ENCODE results near the gene HK1.
"Not testable (repeated sequence)": the region's sequence is repeated elsewhere in the genome, so short reads cannot be mapped to it uniquely, and the experiment has no call there.

Gene HK1

DNA sequence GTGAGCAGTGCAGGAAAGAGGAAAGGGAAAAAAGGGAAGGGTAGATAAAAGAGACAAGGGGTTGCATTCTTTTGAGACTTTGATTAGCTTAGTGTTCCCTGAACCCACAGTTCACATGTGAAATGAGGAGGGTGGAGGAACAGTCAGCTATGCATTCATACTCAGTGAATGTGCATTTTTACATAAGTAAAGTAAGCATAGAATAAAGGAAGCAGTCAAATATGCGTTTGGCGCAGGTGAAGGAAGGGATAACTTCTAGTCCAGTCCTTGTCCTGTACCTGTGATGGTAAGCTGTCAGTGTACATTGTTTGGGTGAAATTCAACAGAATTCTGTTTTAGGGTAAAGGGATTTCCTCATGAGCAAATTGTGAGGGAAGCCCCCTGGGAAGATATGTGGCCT lies 28.1 kb downstream of the HK1 start:
- in situ Hi-C loops (cut with HindIII; ENCODE audit: low sequenced_read_pairs) = no loop called here

DNA sequence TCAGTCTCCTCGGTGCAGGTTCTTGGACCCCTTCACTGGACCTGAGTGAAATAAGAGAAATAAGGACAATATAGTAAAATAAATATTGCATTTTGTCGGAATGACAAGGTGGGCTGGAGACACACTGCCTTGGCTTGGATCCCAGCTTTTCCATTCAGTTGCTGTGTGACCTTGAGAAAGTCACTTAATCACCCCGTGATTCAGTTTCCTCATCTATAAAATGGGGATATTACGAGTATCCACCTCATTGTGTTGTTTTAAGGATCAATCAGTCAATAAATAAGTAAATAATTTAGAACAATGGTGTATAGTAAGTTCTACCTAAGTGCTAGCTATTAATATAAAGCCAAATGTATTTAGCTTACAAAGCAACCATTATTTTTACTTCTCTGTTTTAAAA lies 29.1 kb downstream of the HK1 start:
- in situ Hi-C loops (cut with HindIII; ENCODE audit: low sequenced_read_pairs) = no loop called here

DNA sequence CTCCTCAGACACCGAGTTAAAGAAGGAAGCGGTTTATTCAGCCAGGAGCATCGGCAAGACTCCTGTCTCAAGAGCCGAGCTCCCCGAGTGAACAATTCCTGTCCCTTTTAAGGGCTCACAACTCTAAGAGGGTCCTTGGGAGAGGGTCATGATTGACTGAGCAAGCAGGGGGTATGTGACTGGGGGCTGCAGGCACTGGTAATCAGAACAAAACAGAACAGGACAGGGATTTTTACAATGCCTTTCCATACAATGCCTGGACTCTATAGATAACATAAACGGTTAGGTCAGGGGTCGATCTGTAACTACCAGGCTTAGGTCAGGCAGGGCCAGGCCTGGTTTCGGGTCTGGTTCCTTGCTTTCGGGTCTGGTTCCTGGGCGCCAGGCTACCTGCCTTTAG lies 30.0 kb downstream of the HK1 start:
- in situ Hi-C loops (cut with HindIII; ENCODE audit: low sequenced_read_pairs) = not testable (repeated sequence)

DNA sequence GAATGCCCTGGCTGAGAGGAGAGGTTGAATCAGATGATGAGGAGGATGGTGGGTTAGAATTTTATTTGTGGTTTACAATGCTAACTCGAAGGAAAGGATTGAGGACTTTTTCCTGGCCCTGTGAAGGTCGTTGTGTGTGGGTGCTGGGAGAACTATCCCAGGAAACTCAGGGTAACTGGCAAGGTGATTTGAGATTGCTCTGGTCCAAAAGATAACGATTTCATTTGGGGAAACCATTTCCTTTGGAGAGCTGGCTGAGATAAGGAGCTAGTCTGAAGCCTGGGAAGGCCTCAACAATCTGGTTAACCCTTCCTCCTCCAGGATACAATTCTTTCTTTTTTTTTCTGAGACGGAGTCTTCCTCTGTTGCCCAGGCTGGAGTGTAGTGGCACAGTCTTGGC lies 33.0 kb downstream of the HK1 start:
- in situ Hi-C loops (cut with HindIII; ENCODE audit: low sequenced_read_pairs) = loop anchor here (10.0 kb wide), 1 partner anchor 53 kb away; no protein-coding TSS in a partner anchor

DNA sequence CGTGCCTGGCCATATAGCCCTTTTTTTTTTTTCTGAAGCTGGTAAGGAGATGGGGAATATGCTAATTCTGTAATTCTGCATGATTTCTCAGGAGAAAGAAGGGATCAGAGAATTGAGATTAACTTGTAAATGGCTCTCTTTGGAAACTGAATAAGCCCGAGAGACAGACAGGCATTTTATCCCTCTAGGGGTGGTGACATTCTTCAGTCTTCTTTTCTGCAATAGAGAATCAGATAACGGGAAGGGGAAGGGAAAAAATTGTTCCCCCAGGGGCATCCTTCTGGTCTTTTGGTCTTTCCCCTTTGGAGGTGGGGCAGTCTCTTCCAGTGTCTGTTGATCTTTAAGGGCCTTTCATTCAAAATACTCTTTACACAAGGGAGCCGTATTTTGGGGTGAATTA lies 34.2 kb downstream of the HK1 start:
- in situ Hi-C loops (cut with HindIII; ENCODE audit: low sequenced_read_pairs) = loop anchor here (10.0 kb wide), 1 partner anchor 52 kb away; no protein-coding TSS in a partner anchor

DNA sequence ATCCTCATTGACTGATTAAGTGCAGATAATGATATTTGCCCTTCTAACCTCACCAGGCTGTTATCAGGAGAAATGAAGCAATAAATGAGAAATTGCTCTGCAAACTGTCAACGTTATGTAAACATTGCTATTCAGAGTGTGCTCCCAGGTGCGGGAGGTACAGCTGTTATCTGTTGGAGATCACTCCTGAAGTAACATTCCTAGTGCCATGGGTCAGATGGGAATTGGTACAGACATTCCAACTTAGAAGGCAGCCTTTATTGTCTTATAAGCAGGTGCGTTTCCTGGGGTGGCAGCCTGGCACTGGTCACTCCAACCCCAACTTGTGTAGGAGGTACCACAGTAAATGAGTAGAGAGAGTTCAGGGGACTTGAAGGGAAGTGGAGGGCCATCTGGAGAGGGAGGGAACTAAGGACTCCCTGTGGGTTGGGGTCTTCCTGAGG lies 36.8 kb downstream of the HK1 start:
- in situ Hi-C loops (cut with HindIII; ENCODE audit: low sequenced_read_pairs) = loop anchor here (10.0 kb wide), 1 partner anchor 50 kb away; no protein-coding TSS in a partner anchor

DNA sequence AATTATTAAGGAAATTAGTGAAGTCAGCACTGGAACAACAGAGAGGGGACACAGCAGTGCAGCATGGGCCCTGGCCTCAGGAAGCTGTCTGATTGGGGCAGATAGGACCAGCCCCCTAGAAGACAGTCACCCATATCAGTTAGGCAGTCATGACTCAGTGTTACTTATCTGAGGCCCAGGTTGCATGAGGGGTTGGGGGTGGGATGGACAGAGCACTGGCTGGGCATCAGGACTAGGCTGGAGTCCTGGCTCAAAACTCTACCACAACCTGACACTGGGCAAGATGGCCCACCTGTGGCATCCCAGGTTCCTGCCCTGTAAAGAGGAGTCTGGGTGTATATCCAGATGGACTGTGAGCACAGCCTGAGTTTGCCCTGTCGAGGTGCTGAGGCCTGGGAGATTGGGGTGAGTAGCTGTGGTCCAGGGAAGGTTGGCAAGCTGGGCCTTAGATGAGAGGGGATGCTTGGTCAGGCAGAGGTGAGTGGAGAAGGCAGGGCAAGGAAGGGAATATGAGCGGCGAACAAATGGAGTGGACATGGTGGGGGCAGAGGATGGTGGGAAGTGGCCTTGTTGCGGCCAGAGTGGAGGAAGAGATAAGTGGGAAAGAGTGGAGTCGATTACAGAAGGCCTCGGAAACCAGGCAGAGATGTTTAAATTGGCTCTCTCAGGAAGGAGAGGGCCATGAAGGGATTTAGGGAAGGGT lies 37.5 kb downstream of the HK1 start:
- in situ Hi-C loops (cut with HindIII; ENCODE audit: low sequenced_read_pairs) = loop anchor here (10.0 kb wide), 1 partner anchor 49 kb away; no protein-coding TSS in a partner anchor

DNA sequence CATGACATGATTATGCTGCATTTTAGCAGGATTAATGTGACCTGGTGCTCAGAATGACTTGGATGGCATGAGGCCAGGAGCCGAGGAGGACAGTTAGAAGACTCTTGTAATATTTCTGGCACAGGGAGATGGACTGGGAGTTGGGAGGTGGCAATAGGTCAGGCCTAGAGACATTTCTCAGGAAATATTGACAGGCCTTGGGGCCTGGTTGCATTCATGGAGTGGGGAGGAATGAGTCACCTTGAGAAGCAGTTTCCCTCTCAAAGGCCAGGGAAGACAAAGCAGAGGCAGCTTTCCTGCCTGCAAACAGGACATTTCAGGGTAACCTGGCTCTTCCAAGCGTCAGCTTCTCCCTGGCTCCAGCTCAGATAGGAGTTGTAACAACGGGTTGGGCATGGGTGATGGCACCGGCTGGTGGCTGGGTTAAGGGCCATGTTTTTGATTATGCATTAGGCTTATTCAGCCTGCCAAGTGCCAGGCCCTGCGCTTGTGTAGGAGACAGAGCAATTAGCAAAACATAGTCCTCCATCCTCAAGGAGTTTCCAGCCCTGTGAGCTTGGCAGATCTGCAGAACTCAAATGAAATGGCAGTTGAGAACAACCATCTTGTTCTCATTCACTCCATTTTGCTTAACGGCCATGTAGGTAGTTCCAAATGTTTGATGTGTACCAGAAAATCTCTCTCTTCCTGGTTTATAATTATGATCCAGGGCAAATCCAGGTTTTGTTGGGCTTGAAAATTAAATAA lies 38.2 kb downstream of the HK1 start:
- in situ Hi-C loops (cut with HindIII; ENCODE audit: low sequenced_read_pairs) = loop anchor here (10.0 kb wide), 1 partner anchor 48 kb away; no protein-coding TSS in a partner anchor

DNA sequence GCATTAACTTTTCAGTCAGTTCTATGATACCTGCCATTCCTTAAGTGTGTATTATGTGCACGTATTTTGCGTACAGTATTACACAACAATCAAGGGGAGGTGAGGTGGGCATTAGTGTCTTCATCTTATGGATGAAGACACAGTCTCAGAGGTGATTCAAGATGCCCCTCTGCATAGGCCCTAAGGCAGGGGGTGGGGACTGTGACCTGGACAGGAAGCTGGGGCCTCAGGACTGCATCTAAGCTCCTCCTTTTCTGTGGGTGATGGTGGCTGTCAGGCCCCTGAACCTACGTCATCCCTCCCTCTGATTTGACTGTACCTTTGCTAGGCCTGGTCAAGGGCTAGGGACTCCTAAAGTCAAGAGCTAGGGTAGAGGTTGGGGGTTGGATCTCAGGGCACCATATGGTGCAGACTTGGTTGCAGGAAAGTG lies 38.9 kb downstream of the HK1 start:
- in situ Hi-C loops (cut with HindIII; ENCODE audit: low sequenced_read_pairs) = loop anchor here (10.0 kb wide), 1 partner anchor 48 kb away; no protein-coding TSS in a partner anchor

DNA sequence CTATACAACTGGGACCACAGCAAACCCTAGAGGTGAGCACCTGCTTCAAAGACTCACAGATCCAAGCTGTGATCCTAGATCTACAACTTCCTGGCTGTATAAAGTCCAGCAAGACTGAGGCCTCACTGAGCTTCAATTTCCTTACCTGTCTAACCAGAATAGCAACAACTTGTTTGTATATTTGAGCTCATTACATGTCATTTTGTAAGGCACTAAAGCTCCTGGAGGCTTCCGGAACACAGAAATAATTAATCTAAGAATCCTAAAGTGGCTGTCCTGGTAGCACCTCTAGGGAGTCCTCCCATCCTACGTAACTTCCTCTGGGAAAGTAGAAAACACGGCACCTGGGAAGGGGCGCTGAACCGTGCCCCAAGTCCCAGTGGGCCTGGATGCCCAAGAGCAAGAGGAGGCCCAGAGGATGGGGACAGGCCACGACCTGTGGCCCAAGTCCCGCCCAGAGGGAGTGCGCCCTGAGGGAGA lies 39.4 kb downstream of the HK1 start:
- in situ Hi-C loops (cut with HindIII; ENCODE audit: low sequenced_read_pairs) = loop anchor here (10.0 kb wide), 1 partner anchor 47 kb away; no protein-coding TSS in a partner anchor

DNA sequence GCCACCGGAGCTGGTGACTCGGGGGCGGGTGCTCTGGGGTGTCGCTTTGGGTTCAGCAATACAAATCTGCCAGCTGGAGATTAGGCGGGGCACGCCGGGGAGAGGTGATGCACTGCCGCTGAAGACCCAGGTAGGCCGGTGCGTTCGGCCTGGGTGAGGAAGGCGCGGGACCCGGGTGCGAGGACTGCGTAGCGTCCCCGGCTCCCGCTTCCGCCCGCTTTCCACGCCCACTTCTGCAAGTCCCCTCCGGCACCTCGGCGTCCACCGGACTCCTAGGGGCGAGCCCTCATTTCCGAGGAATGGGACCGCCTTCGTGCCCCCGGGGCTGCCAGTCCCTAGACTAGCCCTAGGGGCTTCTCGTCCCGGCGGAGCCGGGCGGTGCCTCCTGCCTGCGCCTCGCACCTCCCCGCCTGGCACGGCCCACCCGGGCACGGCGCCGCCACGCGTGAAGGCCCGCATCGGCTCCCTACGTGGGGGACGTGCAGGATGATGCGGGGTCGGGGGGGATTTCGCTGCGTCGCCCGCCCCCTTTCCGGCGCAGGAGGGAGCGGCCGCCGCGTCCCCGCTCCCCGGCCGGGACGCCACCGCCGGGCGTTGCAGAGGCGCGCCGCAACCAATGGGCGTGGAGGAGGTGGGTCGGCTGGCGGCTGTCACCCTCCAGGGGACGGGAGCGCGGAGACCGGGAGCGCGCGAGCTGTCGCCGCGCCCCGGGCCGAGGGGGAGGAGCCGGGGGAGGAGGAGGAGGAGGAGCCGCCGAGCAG lies 40.0 kb downstream of the HK1 start:
- in situ Hi-C loops (cut with HindIII; ENCODE audit: low sequenced_read_pairs) = loop anchor here (10.0 kb wide), 1 partner anchor 47 kb away; no protein-coding TSS in a partner anchor

DNA sequence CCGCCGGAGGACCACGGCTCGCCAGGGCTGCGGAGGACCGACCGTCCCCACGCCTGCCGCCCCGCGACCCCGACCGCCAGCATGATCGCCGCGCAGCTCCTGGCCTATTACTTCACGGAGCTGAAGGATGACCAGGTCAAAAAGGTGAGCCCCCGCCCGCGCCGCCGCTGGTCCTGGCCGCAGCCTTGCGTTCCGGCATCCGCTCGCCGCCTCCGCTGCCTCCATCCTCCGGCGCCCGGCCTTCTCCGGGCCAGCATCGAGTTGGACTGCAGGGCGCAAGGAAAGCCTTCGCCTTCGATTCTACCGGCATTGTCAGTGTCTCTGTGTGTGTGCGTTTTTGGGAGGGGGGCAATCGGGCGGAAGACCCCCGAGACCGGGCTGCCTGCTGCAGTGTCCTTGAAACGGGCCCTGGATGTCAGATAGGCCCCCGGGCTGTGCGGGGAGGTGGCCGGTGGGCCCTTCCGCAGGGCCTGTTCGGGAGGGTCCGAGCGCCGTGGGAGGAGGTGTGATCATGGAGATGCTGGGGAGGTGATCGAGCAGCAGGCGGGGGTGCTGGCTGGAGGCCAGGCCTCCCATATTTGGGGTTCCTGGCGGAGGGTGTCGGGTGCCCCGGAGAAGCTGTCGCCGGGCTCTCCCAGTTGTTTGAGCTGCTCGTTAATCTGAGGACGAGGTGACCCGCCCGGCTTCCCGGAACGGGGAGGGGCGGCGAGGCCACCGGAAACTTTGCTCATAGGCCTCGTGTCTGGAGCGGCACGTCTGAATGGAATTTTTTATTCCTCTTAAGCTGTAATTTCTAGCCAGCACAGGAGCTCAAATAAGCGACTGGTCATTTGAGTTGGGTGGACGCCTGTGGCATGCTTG lies 40.8 kb downstream of the HK1 start:
- in situ Hi-C loops (cut with HindIII; ENCODE audit: low sequenced_read_pairs) = loop anchor here (10.0 kb wide), 1 partner anchor 46 kb away; no protein-coding TSS in a partner anchor

DNA sequence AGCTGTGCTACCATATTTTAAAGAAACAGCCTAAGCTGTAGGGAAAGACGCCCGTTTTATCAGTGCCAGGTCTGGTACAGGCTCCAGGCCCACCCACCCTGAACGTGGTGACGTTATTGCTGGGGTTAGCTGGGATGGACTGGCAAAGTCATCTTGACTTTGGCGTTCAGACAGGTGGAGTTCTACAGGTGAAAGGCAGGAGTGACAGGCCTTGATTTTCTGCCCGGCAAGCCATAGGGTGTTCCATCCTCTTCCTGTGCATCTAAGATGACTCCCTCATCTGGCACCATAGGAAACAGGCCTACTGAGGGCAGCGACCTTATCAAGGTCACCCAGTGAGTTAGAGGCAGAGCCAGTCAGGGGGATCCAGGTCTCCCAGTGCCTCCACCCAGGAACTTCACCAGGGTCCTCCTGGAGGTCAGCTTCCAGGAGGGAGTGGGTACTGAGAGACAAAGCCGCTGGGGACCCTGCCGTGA lies 41.6 kb downstream of the HK1 start:
- in situ Hi-C loops (cut with HindIII; ENCODE audit: low sequenced_read_pairs) = loop anchor here (10.0 kb wide), 1 partner anchor 45 kb away; no protein-coding TSS in a partner anchor

DNA sequence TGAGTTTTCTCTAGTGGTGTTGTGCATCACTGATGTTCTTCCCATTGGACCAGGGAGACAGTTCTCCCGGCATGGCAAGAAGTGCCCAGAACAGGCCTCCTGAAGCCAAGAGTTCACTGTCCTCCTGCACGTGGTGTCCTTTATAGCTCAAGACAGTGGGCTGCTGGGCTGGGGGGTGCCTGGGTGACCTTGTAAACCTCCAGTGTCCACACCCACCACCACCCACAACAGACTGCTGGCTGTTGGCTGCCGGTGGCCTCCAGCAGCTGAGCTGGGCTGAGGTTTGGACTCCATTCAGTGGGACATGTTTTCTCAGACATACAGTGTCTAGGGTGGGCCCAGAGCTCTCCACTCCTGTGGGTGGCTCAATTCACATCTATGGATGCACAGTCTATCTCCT lies 42.2 kb downstream of the HK1 start:
- in situ Hi-C loops (cut with HindIII; ENCODE audit: low sequenced_read_pairs) = no loop called here

DNA sequence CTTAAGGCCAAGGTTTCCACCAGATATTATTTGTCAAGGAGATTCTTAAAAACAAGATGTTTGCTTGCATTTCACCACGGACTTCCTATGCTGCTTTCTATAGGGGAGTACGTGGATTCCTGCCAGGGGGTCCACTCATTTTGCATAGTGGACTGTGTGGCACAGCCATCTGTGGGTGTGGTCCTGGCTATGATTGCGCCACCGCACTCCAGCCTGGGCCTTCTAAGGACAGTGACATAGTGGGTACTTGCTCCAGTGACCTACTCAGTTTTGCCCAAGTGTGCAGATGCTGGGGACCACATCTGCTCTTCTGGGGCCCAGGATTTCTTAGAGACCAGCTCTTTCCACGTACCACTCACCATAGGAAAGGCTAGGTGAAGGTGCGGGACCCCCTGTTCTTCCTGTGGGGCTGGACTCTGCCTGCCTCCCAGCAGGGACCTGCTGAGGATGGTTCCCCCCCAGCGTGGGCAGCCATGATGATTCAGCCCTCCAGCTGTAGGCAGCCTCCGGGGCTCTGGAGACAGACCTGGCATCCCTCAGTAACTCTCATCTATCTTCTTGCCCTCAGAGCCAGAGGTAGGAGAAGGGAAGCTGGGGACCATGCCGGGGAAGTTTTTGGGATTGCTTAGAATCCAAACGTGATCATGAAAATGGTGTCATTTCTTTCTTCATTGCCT lies 42.9 kb downstream of the HK1 start:
- in situ Hi-C loops (cut with HindIII; ENCODE audit: low sequenced_read_pairs) = no loop called here

DNA sequence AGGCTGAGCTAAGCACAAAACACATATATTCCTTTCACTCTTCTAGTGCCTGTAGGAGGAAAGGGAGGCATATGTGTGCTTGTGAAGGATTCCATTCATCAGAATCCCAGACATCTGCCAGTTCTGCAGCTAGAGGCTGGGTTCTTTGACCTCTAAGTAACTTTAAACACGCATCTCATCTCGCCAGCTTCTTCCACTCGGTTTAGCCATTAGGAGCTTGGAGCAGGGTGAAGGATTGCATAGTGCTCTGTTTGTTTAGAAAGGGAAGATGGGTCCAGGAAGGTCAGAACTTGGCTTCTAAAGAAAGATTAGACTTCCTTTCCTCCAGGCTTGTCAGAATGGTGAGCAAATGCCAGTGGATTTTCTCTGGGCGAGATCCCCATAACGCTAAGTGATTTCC lies 43.6 kb downstream of the HK1 start:
- in situ Hi-C loops (cut with HindIII; ENCODE audit: low sequenced_read_pairs) = no loop called here

DNA sequence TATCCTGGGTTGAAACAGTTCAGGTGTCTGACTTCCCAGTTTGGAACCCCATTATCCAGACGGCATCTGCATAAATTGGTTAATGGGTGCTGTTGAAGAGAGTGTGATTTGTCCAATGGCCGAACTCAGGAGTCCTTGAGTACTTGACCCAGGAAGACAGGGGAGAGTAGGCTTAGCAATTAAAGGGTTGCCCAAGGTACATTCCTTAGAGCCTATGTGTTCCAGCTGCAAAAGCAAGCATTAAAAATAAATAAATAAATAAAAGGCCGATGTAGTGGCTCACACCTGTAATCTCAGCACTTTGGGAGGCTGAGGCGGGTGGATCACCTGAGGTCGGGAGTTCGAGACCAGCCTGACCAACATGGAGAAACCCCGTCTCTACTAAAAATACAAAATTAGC lies 44.0 kb downstream of the HK1 start:
- in situ Hi-C loops (cut with HindIII; ENCODE audit: low sequenced_read_pairs) = not testable (repeated sequence)

DNA sequence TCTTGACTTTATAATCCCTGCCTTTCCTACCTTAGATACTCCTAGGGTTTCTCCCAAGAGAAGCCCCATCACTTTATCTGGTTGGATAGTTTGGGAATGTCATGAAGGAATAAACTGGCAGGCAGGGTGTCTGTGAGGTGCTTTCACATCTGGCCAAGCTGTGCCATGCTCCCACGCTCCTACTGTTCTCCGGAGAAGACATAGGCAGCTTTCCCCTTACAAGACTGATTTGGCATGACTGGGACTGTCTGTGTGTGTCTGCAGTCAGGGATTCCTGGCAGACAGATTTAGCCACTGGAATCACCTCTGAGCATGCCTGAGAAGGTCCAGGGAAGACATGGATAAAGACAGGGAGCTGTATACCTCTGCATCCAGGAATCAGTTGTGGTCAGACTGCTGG lies 45.3 kb downstream of the HK1 start:
- in situ Hi-C loops (cut with HindIII; ENCODE audit: low sequenced_read_pairs) = no loop called here

DNA sequence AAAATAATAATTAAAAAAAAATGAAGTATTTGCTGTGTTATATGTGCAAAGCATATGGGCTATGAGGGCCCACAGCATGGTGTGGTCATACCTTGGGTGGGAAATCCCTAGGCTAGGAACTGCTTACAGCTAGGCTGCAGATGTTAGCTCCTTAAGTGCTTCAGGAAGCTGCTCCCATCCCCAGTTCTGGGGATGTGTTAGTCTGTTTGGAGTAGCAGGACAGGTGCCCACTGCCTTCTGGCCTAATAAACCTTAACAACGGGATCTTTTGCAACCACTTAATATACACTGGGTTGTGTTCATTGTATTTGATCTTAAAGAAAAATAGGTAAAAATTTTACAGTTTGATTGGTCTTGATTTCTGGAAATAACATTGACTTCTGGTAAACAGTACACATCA lies 46.3 kb downstream of the HK1 start:
- in situ Hi-C loops (cut with HindIII; ENCODE audit: low sequenced_read_pairs) = no loop called here

Measured in endothelial cell of hepatic sinusoid (primary cell).